NCI-H345 treated with DMSO at 0.1 percent for 48 hours (cell line): ENCODE results near the gene SBNO2.

ENCODE experiments used
- DNase-seq: peaks from one replicate; lab custom pipeline; 2025; ENCODE audit not compliant: unreplicated experiment; lab: John Stamatoyannopoulos, UW

Gene SBNO2

GRCh38 chr19:1154731-1155351 is 19.2 kb downstream of the SBNO2 start:
- DNase-seq = no peak

DNA sequence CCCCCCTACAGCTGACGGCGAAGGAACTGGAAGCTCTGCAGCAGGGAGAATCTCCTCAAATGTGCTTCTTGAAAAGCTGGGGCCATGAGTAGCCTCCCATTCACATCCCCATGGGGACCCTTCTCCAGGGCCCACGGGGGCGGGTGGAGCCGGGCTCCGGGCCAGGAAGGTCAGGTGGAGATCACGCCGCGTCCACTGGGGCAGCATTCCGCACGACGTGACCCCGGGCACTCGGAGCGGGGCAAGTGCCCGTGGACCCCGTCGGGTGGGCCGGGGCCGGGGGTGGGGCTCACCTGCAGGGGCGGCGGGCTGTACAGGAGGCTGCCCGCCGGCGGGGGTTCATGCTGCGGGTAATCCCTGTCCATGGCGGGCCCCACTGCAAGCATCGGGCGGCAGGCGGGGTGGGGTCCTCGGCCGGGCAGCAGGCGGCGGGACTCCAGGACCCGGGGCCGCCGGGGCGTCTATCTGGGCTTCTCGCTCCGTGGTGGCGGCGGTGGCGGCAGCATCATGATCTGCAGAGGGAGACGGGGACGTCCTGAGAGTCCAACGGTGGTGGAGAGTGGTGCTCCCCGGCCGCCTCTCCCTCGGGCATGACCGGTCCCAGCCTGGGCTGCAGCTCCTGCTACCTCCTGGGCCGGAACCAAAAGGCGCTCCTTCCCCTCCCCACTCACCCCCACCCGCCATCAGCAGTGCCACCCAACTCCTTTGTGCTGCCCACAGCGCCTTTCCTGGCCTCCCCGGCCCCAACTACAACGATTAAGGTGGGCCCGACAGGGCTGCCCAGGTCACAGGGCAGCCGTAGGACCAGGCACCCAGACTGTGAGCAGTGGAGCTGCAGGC is 20.0 kb downstream of the SBNO2 start:
- no peak for DNase-seq

- DNase-seq = no peak
Observed at GRCh38 chr19:1151917-1152587, 22.0 kb downstream of the SBNO2 start.

- no peak for DNase-seq
Observed at GRCh38 chr19:1151037-1151724, 22.9 kb downstream of the SBNO2 start.

GRCh38 chr19:1150333-1151036 is 23.6 kb downstream of the SBNO2 start:
- DNase-seq = no peak

GRCh38 chr19:1149259-1150045 is 24.6 kb downstream of the SBNO2 start:
- no peak for DNase-seq

DNA sequence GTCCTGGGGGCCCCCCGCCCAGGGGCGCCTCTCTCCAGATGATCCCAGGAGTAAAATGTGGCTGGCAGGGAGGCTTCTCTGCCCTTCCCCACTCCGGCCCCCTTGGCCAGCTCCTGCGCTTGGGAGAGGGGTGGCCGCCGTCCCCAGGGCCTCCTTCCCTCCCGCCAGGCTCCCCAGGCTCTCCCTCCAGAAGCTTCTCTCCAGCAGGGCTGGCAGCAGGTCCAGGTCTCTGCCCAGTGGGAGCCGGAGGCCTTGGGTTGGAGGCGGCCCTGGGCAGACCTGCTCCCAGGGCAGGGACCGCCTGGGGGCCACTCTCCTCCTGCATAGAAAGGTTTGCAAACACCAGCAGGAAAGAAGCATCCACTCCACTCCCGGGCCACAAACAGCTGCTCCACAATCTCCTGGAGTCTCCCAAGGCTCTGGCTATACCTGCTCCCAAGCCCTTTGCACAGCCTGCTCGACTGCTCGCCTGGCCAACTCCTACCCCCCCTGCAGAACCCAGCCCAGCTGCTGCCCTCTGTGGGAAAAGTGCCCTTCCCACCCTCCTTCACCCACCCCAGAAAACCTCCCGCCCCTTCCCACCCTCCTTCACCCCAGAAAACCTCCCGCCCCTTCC is 26.0 kb downstream of the SBNO2 start:
- no peak for DNase-seq

DNA sequence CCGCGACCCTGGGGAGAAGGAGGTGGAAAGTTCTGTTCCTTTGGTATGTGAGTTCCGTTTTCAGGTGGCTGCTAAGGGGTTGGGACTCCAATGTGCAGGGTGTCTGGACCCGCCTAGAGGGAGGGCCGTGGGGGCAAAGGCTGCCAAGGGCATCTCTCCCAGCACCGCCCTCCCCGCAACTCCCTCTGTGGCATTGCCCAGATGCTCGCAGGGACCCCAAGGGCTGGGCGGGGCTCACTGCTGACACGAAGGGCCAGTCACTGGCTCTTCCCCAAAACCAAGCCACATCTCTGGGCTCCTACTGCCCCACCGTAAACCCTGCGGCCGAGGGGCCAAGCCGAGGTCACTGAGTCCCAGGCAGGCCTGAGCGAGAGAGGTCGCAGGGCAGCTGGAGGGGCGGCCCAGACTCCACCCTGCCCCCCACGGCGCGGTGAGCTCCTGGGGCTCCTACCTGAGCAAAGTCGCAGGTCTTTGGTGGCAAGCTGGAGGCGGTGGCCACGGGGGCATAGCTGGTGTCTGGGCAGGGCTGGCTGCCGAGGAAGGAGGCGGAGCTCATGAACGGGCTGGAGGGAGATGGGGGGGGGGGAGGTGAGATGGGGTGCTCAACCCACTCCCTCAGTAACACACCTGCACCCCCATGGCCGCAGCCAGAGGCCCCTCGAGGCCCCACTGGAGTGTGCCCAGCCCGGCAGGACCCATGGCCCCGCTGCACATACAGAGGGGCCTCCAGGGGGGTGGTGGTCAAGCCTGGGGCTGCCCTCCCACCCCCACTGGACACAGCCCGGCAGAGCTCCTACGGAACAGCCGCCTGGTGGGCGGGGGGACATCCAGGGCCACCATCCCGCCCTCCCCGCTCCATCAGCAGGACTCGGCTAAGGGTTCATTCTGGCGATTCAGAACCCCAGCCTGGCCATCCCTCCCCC is 26.9 kb downstream of the SBNO2 start:
- no peak for DNase-seq

DNA sequence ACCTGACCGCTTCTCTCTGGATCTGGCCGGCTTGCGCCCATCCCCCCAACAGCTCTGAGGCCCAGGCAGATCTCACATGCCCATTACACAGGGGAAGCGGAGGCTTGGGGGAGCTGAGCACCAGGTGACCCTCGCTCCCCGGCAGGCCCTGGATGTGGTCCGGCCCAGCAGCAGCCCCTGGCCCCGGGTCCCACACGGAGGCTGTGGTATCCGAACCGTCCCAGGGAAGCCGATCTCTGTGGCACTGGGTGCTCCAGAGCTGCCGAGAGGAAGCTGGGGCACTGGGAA is 27.7 kb downstream of the SBNO2 start:
- no peak for DNase-seq

DNA sequence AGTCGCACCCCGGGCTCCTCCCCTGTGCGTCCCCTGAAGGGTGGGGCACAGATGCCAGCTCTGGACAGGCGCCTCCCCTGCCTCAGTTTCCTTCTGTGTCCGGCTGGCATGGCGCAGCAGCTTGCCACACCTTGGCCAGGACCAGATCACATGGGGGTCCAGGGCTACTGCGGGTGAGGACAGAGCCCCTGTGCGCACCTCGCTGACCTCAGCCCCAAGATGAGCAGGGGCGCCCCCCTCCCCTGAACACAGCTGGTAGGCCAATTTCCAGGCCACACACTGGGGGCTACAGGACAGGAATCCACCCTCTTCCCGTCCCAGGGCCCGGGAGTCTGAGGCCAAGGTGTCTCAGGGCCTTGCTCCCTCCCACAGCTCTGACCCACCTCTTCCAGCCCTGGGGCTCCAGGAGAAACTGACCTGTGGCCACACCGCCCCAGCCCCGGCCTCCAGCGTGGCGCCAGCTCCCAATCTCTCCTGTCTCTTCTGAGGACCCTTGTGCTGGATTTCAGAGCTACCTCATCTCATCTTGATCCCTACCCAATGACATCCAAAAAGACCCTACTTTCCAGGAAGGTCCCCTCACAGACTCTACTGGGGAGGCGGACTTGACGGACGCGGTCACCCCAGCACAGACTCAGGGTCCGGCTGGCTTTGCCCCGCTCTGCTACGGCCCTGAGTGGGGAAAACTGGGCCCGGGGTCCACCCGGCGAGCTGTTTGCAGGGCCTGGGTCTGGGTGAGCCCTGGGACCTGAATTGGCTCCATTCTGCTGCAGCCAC is 28.2 kb downstream of the SBNO2 start:
- no peak for DNase-seq

DNA sequence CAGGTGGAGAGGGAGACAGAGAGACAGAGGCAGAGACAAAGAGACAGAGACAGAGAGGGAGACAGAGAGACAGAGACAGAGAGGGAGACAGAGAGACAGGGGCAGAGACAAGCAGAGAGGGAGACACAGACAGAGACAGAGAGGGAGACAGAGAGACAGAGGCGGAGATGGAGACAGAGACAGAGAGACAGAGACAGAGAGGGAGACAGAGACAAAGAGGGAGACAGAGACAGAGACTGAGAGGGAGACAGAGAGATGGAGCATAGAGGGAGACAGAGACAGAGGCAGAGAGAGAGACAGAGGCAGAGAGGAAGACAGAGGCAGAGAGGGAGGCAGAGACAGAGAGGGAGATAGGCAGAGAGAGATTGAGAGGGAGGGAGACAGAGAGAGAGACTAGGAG is 29.3 kb downstream of the SBNO2 start:
- DNase-seq = no peak

GRCh38 chr19:1143828-1144399 is 30.2 kb downstream of the SBNO2 start:
- DNase-seq = no peak

DNA sequence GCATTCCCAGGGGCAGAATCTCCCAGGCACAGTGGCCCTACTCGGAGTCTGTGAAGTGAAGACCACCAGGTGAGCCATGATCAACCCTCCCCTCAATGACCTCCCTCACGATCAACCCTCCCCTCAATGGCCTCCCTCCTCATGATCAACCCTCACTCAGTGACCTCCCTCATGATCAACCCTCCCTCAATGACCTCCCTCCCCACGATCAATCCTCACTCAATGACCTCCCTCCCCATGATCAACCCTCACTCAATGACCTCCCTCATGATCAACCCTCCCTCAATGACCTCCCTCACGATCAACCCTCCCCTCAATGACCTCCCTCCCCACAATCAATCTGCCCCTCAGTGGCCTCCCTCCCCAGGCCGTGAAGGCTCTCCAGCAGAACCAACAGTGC is 32.1 kb downstream of the SBNO2 start:
- no peak for DNase-seq

GRCh38 chr19:1140272-1141027 is 33.6 kb downstream of the SBNO2 start:
- no peak for DNase-seq

- DNase-seq = no peak
Observed at GRCh38 chr19:1139126-1139525, 34.9 kb downstream of the SBNO2 start.

DNA sequence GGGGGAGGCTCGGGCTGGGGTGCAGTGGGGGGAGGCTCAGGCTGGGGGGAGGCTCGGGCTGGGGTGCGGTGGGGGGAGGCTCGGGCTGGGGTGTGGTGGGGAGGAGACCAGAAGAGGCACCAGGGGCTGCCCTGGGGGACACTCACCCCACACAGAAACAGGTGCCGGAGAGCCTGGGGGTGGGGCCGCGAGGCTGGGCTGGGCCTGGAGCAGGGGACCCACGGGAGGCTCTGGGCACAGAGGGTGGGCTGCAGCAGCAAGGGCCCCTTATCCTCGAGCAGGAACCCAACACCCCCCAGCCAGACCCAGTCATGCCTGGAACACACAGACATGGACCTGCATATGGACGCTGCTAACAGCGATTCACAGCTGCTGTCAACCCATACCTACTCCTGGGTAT is 35.9 kb downstream of the SBNO2 start:
- DNase-seq = no peak
